ENCODE results near the gene TTC39C.

DNA sequence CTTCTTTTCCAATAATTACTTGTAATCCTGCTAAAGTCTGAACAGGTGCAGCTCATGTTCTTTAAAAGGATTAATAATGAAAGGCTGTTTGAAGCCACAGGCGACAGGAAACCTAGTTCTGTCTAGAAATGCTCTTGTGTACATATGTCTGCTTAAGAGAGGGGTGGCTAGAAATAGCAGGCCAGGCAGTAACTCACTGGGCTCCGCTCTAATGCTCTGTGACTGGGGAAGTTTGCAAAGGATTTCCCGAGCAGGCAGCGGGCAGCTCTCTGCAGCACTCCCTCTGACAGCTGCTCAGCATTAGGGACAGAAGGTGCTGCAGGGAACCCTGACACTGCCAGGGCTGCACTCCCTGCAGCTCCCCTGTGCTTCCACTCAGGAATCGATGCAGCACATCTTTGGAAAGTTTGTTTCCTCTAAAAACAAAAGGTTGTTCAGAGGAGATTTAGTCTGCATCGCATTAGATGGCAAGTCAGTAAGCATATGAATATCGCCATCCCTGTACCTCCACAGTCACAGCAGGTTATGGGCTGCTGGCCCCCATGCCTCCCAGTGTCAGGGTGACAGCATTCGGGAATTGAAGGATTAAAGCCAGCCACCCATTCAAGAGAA lies 33.1 kb upstream of the TTC39C start:
- TF ChIP-seq POLR2A (IDR thresholded peaks at IDR 0.05; ENCODE audit: low read depth, low read length) (no peak), TAF1 (IDR thresholded peaks at IDR 0.05; ENCODE audit: borderline replicate concordance, low read depth, low read length) (no peak)

Measured in GM12892 (cell line).